Activated CD4-positive, alpha-beta T cell treated with anti-CD3 and anti-CD28 coated beads, Interleukin-2, Interleukin-4, amounts not matched to agents 100 ng/mL and 50 ng/mL, durations not matched to agents 16 hours and 8 hours (primary cell): Measurements from ENCODE around the gene FNDC1.

ENCODE experiments used
- DNase-seq: peaks from one replicate; pipeline ENCODE4 v3.0.0-alpha.2; 2020; ENCODE audit warnings: low spot score

FNDC1 gene

DNA sequence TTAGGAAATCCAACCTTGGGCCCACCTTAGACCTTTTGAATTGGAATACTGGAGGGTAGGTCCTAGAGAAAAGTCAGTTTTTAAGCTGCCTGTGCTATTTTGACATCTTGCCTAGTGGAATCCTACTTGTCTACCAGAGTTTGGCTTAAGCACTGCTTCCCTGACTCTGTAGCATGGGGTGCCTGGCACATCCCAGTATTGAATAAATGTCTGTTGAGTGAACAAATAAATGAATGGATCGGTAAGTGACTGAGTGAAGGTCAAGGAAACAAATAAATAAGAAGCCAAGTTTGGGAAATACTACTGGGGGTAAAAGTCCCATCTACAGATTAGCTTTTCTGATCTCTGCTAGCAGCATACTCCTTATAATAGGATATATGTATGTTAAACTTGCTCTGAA is 140.5 kb downstream of the FNDC1 start:
- no peak for DNase-seq

DNA sequence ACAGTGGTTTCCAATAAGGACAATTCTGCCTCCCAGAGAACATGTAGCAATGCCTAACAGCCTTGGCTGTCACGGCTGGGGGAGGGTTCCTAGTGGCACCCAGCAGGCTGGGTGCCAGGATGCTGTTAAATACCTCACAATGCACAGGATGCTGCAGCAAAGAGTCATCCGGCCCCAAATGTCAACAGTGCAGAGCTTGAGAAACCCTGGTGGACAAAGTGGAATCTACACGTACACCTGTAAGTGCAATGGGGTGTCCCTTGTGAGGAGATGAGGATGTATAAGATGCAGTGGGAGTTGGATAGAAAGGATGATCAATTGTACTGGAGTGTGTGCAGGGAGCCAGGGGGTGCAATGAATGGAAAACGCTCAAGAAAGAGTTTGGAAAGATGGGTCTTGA is 142.4 kb downstream of the FNDC1 start:
- no peak for DNase-seq

DNA sequence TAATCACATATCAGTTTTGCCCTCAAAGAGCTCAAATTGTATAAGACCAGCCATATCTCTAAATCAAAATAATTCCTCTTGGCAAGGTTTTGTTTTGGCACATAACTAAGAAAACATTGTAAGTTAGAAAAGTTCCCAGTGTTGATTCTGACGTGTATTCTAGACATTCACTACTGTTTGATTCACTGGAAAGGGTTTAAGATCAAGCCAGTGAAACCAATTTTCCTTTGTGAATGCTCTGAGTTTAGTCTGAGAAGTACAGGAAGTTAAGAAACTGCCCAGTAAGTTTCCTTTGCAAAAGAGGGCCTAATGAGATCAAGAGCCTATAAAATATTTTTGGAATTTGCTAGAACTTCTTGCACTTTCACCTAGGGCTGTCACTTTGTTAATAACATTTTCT is 143.0 kb downstream of the FNDC1 start:
- DNase-seq: no peak

GRCh38 chr6:159313018-159313417 is 143.8 kb downstream of the FNDC1 start:
- no peak for DNase-seq

GRCh38 chr6:159315562-159315961 is 146.4 kb downstream of the FNDC1 start:
- DNase-seq: no peak

GRCh38 chr6:159317430-159317829 is 148.2 kb downstream of the FNDC1 start:
- DNase-seq: no peak

GRCh38 chr6:159321267-159321666 is 152.1 kb downstream of the FNDC1 start:
- no peak for DNase-seq
